Heart left ventricle (tissue), 13 donors: Measurements from ENCODE around the gene CAMTA1.

Experiments
- CTCF ChIP-seq, 12 donors: fragments of 200-600 bp; sonication (generic) in 4 of 12; IDR thresholded peaks; one replicate each; pipeline versions ENCODE4 v1.5.0 to v1.8.0; 2018 to 2022; ENCODE audit warnings: antibody characterized with exemption in 12 of 12, mild to moderate bottlenecking in 5 of 12
- POLR2A ChIP-seq, 2 donors: fragments of 450-650 bp; IDR thresholded peaks; one replicate each; pipeline ENCODE4 v1.6.1; 2017; ENCODE audit warnings: antibody characterized with exemption in 2 of 2, mild to moderate bottlenecking in 2 of 2, moderate library complexity in 2 of 2
- donor health status: ischemic (EF 13 %, LVEDD 7.1; RV severe dilation, severe dysfunction).
- donor health status: DM: no; HTN: yes; CAD: no.
- donor health status: DM: no; HTN: no; CAD: no.
- donor health status: ischemic (EF 25% LVEDD 6.9; RV normal size, moderate dysfunction).
- donor health status: ischemic (EF 25% LVEDD 5.7; RV mildly dilated, moderate dysfunction).
- donor health status: ischemic (EF 35%, LVEDD 5.7; RV mildly dilated, moderate dysfunction).
- donor health status: nonischemic (EF 11% LVEDD 7.7; RV severe dilation, severe dysfunction).
- donor health status: DM: yes; HTN: yes; CAD: no.
- donor health status: PGD.
- donor health status: ischemic (EF 29% LVEDD 5.4; RV normal size, mild dysfunction).
- donor health status: nonischemic (EF 23%, LVEDD 6.1; RV moderate dilation, normal function).

DNA sequence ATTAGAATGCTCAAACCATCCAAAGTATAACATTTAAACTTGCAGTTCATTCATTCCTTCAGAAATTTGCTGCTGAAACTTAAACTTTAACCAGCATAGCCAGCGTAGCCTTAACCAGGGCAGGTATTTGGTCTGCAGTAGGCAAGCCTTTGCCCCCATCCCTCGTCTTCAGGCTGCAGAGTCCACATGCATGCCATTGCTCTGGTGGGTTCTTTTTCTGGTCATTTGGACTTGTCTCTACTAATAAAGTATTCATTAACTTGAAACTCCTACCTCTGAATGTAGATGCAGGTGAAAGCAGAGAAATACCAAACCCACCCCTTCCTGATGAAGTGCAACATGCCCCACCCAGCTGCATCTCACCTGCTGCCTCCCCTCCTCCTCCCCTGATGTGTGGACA, 100.2 kb downstream of the CAMTA1 start:
- TF ChIP-seq CTCF (IDR thresholded peaks at IDR 0.05): no peak
- no peak for TF ChIP-seq POLR2A (IDR thresholded peaks at IDR 0.05)
